Left ventricle myocardium inferior (tissue), 1 donor: ENCODE results near the gene TSTD2. TPM values are rescaled to one million over a fixed set of nuclear protein-coding genes. Genes with fewer than 3 reads are reported as not detected.

Experiments used
- DNase-seq: peaks from one replicate; pipeline ENCODE4 v3.0.0-alpha.2; 2020
- H3K27ac ChIP-seq: fragments of 200-600 bp; replicated peaks from 2 replicates; pipeline ENCODE4 v1.8.0; 2021
- H3K27me3 ChIP-seq: fragments of 200-600 bp; 2 replicates; pipeline ENCODE4 v1.8.0; 2021; ENCODE audit warnings: low read depth
- H3K36me3 ChIP-seq: fragments of 200-600 bp; 2 replicates; pipeline ENCODE4 v1.8.0; 2021
- H3K4me1 ChIP-seq: fragments of 200-600 bp; 2 replicates; pipeline ENCODE4 v1.8.0; 2021
- H3K4me3 ChIP-seq: fragments of 200-600 bp; 2 replicates; pipeline ENCODE4 v1.8.0; 2021; ENCODE audit warnings: mild to moderate bottlenecking, moderate library complexity
- H3K9me3 ChIP-seq: fragments of 200-600 bp; replicated peaks from 2 replicates; pipeline ENCODE4 v1.8.0; 2021
- CTCF ChIP-seq: fragments of 200-600 bp; IDR thresholded peaks from 2 replicates; pipeline ENCODE4 v1.8.0; 2021; ENCODE audit warnings: antibody characterized with exemption, mild to moderate bottlenecking, borderline replicate concordance
- intact Hi-C: fragments of 100-400 bp; cut with micrococcal nuclease; formaldehyde crosslinking; loops from one replicate; pipeline ENCODE4 v1.11.0; 2022
- total RNA-seq: library from RNA; stranded (reverse); fragmentation: NEBNext Ultra II Directional; extraction: Animal tissue kit (Norgen Biotek cat#: 25700); gene quantifications from one replicate; pipeline ENCODE4 v1.2.1, GENCODE V29; 2021
- donor health status: DM: no; HTN: yes; CAD: no; lungs with severe emphysema.

The TSTD2 gene
- total RNA-seq, 1 donor from 2014 or later = 24.5 TPM

GRCh38 chr9:97640325-97640724 is 7.2 kb upstream of the TSTD2 start:
- no peaks in the 10 kb centered on the region for H3K27me3 ChIP-seq
- no peak for TF ChIP-seq CTCF
- H3K9me3 ChIP-seq = no peaks in the 10 kb centered on the region
- H3K4me3 ChIP-seq = no peak overlapping the region
- H3K4me1 ChIP-seq = peaks cover 58% of the 10 kb centered on the region
- intact Hi-C loops = no loop called here
- H3K36me3 ChIP-seq = peaks cover 38% of the 10 kb centered on the region
- H3K27ac ChIP-seq = no peak overlapping the region
- DNase-seq = no peak

DNA sequence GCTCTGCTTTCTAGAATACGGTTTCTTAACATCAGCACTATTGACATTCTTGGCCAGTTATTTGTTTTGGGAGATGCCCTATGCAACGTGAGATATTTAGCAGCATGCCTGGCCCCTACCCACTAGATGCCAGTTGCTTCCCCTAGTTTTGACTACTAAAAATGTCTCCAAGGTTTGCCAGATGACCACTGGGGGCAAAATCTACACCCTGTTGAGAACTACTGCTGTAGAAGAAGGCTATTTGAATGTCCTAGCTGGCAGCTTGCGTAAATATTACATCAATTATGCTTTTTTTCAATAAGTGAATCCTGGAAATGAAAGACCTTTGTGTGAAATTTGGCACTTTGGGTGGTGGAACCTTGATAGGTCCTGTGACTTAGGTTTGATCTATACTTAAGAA is 5.5 kb upstream of the TSTD2 start:
- H3K4me1 ChIP-seq = peaks cover 75% of the 10 kb centered on the region
- H3K27ac ChIP-seq = no peak overlapping the region
- peak; percentile 11 for TF ChIP-seq CTCF
- H3K4me3 ChIP-seq = no peak overlapping the region
- intact Hi-C loops = no loop called here
- no peaks in the 10 kb centered on the region for H3K9me3 ChIP-seq
- H3K36me3 ChIP-seq = peaks cover 24% of the 10 kb centered on the region
- no peaks in the 10 kb centered on the region for H3K27me3 ChIP-seq
- DNase-seq = no peak

- Histone ChIP-seq H3K36me3 (peaks cover 6% of the 10 kb centered on the region), H3K4me1 (peaks cover 83% of the 10 kb centered on the region), H3K27me3 (no peaks in the 10 kb centered on the region), H3K4me3 (peak overlapping the region; percentile 3), H3K9me3 (no peaks in the 10 kb centered on the region), H3K27ac (no peak overlapping the region)
- intact Hi-C loops = no loop called here
- TF ChIP-seq CTCF = no peak
- DNase-seq = no peak
Observed at GRCh38 chr9:97636903-97637302, 3.7 kb upstream of the TSTD2 start.

- DNase-seq = no peak
- no peaks in the 10 kb centered on the region for H3K27me3 ChIP-seq
- H3K27ac ChIP-seq = peak overlapping the region; percentile 95
- no peaks in the 10 kb centered on the region for H3K9me3 ChIP-seq
- H3K4me3 ChIP-seq = peak overlapping the region; percentile 89
- TF ChIP-seq CTCF = no peak
- peaks cover 80% of the 10 kb centered on the region for H3K4me1 ChIP-seq
- intact Hi-C loops = no loop called here
- no peaks in the 10 kb centered on the region for H3K36me3 ChIP-seq
Observed at GRCh38 chr9:97635026-97635425, 1.9 kb upstream of the TSTD2 start.

GRCh38 chr9:97633859-97634490 is 807 bp upstream of the TSTD2 start:
- H3K27ac ChIP-seq = peak overlapping the region; percentile 95
- no peaks in the 10 kb centered on the region for H3K9me3 ChIP-seq
- intact Hi-C loops = no loop called here
- DNase-seq = no peak
- H3K36me3 ChIP-seq = no peaks in the 10 kb centered on the region
- H3K4me3 ChIP-seq = peak overlapping the region; percentile 89
- H3K27me3 ChIP-seq = no peaks in the 10 kb centered on the region
- TF ChIP-seq CTCF = no peak
- H3K4me1 ChIP-seq = peaks cover 82% of the 10 kb centered on the region
